ENCODE results near the gene PKNOX2.

- no peak for TF ChIP-seq POLR2A (IDR thresholded peaks at IDR 0.05)
- no peak for TF ChIP-seq POLR2AphosphoS5 (IDR thresholded peaks at IDR 0.05)
- TF ChIP-seq, protein P1, sequence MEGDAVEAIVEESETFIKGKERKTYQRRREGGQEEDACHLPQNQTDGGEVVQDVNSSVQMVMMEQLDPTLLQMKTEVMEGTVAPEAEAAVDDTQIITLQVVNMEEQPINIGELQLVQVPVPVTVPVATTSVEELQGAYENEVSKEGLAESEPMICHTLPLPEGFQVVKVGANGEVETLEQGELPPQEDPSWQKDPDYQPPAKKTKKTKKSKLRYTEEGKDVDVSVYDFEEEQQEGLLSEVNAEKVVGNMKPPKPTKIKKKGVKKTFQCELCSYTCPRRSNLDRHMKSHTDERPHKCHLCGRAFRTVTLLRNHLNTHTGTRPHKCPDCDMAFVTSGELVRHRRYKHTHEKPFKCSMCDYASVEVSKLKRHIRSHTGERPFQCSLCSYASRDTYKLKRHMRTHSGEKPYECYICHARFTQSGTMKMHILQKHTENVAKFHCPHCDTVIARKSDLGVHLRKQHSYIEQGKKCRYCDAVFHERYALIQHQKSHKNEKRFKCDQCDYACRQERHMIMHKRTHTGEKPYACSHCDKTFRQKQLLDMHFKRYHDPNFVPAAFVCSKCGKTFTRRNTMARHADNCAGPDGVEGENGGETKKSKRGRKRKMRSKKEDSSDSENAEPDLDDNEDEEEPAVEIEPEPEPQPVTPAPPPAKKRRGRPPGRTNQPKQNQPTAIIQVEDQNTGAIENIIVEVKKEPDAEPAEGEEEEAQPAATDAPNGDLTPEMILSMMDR (IDR thresholded peaks at IDR 0.05) = no peak
Observed at GRCh38 chr11:125481531-125481930, 317.0 kb downstream of the PKNOX2 start.

Measured in transverse colon (tissue), 4 donors.